GM18867 (cell line): ENCODE data around the gene CEP95.

Source experiments
- ATAC-seq: cut with Tn5 transposase; IDR thresholded peaks from one replicate; pipeline ENCODE4 v1.9.1; 2021; ENCODE audit warnings: mild to moderate bottlenecking, moderate library complexity; ENCODE audit not compliant: unreplicated experiment

CEP95 gene

DNA sequence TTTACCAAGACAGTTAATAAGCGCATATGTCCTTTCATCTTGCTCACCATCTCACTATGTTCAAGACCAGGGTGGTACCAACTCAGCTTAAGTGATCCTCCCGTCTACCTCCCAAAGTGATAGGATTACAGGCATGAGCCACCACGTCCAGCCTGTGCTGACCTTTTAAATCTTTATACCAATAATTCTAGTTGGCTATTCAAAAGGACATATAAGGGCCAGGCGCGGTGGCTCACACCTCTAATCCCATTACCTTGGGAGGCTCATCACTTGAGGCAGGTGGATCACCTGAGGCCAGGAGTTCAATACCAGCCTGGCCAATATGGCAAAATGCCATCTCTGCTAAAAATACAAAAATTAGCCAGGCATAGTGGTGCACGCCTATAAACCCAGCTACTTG is 2.4 kb downstream of the CEP95 start:
- ATAC-seq, result no peak

DNA sequence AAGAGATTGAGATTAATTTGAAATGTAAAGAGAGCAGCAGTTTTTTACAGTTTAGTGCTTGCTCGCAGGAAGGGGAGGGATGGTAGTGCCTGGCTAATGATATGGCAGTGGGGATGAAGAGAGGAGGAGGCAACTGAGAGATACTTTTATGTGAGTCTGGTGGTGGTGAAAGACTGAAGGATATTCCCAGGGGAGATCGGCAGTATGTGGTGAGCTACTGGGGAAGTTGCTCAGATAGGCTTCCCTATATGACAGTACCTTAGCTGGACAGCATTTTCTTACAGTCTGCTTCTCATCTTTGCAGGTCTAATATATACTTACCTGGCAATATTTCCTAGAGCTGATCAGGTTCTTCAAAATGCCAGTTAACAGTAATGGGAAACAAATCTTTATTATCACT is 8.6 kb downstream of the CEP95 start:
- ATAC-seq, result no peak

DNA sequence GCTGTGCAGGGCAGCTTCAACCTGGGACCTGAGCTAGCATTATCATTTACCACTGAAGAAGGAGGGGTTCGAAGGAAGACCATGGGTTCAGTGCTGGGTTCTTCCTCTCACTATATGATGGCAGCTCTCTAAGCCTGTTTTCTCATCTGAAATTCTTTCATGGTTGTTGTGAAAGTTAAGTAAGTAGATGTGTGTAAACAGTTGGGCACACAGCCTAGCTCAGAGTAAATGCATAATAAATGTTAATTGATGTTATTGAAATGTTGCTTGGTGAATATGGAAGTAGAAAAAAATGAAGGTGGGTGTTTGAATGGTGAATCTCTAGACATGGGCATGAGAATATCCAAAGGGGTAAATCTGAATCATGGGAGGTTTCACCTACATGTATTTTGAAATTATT is 9.1 kb downstream of the CEP95 start:
- no peak for ATAC-seq

DNA sequence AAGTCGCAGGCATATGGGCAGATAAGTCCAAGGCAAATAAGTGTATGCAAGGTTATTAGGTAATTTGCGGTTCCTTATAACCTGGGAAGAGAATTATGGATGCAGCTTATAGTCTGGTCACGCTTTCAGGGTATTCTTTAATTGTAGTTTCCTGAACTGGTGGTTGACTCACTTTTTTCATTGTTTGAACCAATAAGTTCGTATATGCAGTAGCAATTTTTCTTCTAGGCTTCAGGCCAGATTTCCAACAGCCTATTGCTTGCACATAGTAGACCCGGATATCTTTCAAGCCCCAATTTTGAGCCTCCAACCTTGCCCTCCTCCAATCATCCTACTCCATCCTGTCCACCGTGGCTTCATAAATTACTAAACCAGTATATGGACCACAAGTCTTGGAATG is 12.8 kb downstream of the CEP95 start:
- ATAC-seq, result no peak

DNA sequence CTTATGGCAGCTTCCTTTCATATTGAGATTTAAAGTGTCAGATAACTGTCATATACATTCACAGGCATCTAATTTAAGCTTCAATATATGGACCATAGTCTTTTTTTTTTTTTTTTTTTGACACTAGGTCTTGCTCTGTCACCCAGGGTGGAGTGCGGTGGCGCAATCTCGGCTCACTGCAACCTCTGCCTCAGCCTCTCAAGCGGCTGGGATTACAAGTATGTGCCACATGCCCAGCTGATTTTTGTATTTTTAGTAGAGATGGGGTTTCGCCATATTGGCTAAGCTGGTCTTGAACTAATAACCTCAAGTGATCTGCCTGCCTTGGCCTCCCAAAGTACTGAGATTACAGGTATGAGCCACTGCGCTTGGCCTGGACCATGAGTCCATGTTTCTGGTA is 13.6 kb downstream of the CEP95 start:
- ATAC-seq, result no peak

DNA sequence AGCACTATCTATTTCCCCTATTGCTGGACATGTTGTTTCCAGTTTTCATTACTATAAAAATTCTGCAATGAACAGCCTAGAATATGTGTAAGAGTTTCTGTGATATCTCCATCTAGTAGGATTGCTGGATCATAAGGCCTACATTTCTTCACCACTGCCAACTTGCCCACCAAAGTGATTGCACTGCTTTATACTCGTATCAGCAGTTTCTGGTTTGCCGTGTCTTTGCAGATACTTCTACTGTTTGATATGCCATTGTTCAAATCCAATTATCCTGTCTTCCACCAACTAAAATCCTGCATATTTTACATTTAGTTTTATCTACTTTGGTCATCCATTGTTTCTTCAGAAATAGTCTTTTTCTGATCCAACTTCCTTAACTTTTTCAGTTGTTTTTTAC is 21.1 kb downstream of the CEP95 start:
- ATAC-seq, result no peak

DNA sequence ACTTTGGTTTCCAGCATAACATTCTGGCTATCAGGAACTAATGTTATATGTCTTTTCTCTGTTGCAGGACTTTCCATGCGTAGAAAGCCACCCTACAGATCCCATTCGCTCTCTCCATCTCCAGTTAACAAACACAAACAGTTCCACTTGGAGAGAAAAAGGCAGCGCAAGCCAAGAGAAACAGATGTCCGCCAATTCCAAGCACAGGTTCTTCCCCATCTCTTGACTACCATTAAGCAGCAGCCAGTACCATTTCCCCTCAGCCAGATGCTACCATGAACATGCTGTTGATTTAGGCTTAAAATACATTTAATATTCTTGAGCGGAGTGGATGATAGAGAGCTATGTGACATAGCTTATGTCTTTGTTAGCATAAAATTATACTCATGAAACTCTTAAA is 22.4 kb downstream of the CEP95 start:
- no peak for ATAC-seq

DNA sequence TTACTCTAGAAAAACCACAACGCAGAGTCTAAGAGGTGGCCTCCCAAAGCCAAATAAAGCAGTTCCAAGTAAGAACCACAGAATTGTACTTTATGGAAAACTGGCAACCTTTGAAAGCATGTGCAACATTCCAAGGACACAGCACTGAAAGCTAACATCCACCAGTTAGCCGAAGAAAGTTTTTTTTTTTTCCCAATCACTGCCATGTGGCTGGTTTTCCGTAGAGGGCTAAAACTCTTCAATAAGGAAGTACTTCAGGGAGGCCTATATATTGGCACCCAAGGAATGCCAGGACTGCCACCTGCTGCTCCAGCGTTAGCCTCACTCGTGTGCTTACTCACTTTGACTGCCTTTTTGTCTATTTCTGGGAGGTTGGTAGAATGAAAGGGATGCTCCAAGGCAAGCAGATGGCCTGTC is 25.2 kb downstream of the CEP95 start:
- no peak for ATAC-seq

DNA sequence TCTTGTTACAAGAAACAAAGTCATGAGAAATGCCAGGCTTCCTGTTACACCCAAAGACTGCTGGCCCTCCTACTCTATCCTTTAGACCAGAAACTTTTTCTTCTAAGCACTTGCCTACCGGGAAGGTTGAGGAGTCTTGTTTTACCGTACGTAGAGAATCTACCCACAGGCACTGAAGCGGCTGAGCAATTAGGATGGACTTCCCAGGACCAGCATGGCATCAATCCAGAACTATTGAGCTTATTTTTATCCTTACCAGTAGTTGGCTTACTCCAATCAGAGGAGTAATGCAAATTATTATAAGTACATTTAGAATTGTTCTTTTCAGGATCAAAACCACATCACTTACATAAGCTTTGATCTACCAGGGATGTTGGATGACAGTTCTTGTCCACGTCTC is 25.6 kb downstream of the CEP95 start:
- ATAC-seq, result no peak

DNA sequence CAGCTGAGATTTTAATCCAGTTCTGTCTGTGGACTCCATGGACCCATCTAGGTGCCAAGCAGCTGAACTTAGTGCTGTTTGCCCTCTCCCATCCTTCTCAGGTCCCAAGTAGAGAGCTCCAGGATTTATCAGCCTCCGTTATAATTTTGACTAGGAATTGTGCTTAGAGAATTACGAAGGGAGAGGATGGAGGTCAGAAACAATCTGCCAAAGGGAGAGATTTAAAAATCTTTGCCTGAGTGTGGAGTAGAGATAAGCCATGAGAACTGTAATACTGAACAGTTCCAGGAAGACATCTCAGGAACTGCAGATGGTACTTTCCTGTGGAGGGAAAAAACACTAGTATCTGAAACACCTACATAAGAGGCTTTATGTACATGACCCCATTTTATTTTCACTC is 27.0 kb downstream of the CEP95 start:
- ATAC-seq, result no peak

DNA sequence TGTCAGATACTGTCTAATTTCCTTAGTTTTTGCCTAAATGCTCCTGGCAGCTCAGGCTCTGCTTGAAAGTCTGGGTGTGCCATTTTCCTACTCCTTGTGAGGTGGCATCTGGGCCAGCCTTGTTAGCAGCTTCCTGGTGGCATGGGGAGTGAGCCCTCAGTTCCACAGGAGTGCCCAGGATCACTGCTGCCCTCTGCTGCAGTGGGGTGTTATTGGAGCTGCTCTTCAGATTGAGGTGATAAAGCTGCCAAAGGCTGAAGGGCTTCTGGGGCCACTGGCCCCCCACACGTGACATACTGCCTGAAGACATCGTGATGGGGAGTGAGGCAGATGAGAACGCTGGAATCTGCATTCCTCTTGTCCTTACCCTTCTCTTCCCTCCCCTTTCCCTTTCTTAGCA is 27.4 kb downstream of the CEP95 start:
- no peak for ATAC-seq

DNA sequence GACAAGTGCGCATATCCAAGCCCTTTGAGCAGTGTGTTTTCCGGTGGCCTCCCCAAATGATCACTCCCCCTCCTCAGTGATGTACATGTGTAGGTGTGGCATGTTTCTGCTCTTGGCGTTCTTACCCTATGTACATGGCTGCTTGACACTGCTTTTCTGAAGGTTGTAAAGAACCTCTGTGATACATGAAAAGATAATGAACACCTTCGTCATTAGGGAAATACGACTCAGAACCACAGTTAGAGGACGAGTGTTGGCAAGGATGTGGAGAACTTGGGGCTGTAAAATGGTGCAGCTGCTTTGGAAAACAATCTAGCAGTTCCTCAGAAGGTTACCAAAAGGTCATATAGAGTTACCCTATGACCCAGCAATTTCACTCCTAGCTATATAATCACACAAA is 28.6 kb downstream of the CEP95 start:
- ATAC-seq, result no peak

DNA sequence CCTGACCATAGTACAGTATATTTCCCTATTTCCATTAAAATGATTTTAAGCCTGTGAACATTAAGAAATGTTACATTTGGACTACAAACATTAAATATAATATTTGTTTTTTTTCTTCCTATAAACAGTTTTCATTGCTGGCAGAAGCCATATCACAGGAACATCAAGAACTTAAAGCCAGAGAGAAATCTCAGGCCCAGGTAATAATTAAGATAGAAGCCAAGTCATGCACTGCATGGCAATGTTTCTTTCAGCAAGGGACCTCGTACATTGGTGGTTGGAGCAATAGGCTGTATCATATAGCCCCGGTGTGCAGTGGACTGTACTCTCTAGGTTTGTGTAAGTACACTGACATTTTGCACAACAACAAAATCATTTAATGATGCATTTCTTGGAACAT is 30.1 kb downstream of the CEP95 start:
- ATAC-seq, result no peak

DNA sequence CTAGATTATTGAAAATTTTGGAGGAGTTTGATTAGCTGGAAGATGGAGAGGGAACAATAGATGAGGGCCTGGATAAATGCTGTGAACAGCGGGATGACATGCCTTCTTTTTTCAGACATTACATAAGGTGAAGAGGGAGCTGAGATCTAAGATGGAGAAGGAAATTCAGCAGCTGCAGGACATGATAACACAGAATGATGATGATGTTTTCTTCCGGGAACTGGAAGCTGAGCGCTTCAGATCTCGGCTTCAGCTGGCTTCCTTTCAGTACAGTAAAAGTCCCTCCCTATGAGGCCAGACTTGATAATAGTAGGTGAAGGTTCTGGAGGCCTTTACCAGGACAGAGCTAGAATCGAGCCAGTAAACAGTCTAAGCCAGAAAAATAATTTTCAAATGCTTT is 30.7 kb downstream of the CEP95 start:
- no peak for ATAC-seq

DNA sequence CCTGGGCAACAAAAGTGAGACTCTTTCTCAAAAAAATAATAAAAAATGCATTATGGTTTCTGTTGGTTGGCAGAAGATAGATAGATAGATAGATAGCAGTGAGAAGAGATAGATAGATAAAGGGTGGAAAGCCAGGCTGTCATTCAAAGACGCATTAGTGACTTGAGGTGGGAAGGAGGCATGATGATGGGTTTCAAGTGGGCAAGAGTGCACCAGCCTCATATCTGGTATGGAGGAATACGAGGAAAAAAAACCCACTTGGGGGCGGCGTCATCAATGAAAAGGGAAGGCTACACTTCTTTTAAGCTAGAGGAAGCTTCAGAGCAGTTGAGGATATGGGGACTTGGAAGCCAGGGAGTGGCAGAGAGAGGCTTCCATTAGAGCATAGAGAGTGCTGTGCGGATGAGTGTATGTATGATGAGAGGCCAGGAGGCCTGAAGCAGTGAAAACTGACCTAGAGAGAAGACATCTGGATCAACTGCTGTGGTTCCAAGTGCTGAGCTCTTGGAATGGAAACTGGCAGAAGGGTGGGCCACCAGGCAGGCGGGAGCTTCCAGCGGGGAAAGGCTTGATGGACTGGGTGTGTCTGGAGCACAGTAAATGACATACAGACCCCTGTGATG is 31.8 kb downstream of the CEP95 start:
- ATAC-seq, result no peak

DNA sequence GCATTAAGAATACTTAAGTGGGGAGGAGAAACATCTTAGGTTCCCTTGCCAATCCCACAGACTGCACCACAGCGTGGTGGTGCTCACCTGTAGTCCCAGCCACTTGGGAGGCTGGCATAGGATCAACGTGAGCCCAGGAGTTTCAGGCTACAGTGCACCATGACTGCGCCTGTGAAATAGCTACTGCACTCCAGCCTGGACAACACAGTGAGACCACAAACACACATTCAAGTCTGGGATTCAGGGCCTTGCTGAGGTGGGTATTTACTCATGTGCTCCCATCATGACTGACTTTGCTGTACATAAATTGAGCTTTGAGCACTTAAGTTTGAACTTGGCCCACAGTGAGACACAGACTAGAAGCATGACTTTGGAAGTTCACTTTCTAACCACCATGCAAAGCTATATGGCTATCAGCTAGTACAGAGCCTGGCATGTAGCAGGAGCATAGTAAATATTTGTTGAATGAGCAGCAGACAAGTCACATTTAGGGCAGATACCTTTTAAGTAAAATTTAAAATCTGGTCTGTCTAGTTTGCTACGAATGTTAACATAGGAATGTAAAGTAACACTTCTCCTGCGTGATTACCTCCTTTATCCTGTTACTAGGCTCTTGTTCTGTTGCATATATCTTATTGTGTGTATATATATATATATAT is 33.5 kb downstream of the CEP95 start:
- no peak for ATAC-seq

DNA sequence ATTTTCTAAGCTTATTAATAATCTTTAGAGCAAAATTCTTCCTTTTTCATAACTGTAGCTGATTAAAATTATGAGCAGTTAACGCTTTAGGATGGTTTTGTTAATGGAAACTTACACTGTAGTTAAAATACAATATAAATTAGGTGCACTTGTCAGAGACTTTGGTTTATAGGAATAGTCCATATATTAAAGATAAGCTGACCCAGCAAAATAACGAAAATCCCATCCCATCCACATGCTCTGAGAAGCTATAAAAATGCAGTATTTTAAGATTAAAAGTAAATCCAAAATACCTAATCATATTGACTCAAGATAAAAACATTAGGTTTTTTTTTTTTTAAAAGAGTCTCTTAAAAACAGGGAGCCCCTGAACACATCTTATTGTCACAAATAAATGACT is 38.0 kb downstream of the CEP95 start:
- no peak for ATAC-seq

DNA sequence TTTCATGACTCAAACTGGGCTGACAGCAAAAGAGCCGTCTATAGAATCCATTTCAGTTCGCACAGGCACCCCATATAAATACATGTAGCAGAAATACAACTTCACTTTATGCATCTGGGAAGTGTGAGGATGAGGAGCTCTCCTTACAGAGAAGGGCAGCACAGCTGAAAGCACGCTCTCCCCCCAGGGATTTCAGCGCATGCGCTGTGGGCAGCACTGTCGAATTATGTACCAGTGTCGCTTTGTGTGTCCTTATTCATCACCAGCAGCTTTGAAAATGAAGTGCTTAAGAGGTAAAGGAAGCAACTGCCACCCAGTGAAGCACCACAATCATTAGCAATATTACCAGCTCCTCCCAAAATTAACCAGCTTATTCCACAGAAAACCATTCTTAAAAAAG is 39.9 kb downstream of the CEP95 start:
- ATAC-seq, result no peak

DNA sequence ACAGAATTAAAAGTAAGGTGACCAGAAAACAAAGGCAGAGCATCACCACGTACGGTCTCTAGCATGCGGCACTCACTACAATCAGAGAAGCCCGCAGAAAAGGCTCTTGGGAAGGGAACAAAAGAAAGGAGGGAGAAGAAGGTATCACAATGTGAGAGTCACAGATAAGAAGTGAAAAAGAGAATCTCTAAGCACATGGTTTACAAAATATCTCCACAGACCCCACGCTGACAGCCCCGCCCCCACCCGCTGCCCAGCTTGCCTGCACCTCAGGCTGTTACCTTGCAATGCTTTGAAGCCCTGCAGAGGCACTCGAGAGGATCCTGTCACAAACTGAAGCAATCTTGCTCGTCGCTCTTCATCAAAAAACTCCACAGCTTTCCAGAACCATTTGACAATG is 40.5 kb downstream of the CEP95 start:
- no peak for ATAC-seq

DNA sequence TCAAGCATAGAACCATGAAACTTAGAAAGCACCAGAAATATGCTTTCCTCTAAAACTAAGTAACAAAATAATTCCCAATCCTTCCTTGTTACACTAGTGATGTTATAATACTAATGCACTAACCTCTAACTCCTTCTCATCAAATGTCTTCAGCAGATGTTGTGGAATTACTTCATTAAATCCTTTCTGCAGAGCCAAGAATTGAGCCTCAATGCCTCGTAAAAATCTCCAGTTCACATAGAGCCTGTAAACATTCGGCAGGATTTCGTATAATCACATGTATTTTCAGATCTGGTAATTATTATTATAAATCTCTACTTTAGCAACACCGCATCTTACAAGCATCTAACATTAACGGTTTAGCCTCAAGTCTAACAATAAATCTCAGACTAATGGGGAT is 44.7 kb downstream of the CEP95 start:
- no peak for ATAC-seq

DNA sequence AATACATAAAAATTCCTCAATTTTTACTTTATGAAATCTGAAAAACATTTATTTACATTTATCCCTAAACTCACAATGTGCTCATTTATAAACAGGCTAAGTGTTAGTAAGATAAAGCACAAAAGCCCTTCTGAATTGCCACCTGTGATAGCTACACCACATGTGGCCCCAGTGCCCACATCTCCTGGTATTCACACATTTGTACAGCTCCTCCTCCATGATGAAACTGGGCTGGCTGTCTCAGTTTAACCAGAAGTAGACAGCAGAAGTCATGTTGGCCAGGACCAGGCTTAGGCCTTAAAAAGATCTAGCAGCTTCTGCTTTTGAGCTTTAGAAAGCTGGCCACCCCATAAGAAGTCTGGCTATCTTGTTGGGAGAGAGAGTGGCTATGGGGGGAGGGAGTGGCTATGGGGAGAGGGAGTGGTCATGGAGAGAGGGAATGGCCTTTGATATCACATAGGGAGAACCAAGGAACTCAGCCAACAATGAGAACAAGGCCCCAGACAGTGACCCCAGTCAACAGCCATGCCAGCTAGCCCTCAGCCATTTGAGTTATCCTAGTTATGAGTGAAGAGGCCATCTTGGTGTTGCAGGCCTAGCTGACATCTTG is 47.4 kb downstream of the CEP95 start:
- ATAC-seq, result no peak

DNA sequence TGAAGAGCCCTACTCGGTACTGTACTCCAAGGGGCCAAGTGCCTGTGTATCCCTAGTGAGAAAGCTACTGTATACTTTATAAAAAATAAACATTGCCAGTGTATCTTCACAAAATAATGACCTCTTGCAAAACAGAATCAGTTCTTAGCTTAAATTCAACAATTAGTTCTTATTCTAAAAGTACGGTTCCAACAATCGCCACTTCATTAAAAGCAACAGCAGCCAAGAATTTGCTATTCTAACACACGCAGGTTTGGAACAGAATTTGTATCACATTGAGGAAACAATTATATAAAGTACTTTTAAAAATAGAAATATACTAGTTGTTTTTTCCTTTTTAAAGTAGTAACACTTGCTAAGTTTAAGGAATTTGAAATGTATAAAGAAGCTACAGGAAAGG is 48.5 kb downstream of the CEP95 start:
- no peak for ATAC-seq

DNA sequence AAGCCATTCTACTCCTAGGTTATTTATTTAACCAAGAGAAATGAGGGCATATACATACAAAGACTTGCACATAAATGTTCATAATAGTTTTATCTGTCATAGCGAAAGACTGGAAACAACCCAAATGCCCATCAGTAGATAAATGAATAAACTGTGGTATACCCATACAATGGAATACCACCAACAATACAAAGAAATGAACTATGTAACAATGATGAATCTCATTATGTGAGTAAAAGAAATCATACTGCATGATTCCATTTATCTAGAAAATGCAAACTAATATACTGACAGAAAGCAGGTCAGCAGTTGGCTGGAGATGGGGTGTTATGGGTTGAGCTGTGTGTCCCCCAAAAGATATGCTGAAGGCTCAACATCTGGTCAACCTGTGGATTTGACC is 57.3 kb downstream of the CEP95 start:
- no peak for ATAC-seq
